Measurements from ENCODE around the gene DUT.

DUT gene

DNA sequence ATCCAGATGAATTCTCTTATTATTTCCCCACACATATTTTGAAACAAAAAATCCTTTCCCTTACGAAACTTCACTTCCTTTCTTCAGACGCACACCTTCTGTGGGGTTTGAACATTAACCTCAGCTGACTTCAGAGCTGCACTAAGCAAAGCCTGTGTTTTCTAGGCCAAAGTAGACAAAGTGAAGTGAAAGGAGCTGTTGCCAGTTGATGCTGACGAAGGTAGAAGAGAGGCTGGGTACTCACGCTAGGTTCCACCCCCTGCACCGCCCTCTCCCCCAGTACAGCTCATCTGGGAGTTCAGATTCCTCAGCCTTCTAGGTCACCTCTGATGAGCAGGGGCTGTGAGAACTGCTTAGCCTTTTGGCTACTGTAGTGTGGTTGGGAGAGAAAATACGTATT lies 24.1 kb downstream of the DUT start:
- H3K27me3 ChIP-seq (ENCODE audit: insufficient read depth, low read depth, severe bottlenecking), result no peaks in the 10 kb centered on the region
- no peak overlapping the region for H3K4me3 ChIP-seq (ENCODE audit: low read depth, low read length)
- H3K36me3 ChIP-seq, result no peaks in the 10 kb centered on the region
- no peaks in the 10 kb centered on the region for H3K9me3 ChIP-seq (ENCODE audit: severe bottlenecking)
- no peak for DNase-seq
- H3K27ac ChIP-seq, result no peak overlapping the region
- TF ChIP-seq, protein P1, sequence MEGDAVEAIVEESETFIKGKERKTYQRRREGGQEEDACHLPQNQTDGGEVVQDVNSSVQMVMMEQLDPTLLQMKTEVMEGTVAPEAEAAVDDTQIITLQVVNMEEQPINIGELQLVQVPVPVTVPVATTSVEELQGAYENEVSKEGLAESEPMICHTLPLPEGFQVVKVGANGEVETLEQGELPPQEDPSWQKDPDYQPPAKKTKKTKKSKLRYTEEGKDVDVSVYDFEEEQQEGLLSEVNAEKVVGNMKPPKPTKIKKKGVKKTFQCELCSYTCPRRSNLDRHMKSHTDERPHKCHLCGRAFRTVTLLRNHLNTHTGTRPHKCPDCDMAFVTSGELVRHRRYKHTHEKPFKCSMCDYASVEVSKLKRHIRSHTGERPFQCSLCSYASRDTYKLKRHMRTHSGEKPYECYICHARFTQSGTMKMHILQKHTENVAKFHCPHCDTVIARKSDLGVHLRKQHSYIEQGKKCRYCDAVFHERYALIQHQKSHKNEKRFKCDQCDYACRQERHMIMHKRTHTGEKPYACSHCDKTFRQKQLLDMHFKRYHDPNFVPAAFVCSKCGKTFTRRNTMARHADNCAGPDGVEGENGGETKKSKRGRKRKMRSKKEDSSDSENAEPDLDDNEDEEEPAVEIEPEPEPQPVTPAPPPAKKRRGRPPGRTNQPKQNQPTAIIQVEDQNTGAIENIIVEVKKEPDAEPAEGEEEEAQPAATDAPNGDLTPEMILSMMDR (IDR thresholded peaks at IDR 0.05; ENCODE audit: low read depth, low read length), result no peak

GRCh38 chr15:48358229-48359152 lies 27.3 kb downstream of the DUT start:
- Histone ChIP-seq H3K36me3 (no peaks in the 10 kb centered on the region), H3K27ac (no peak overlapping the region), H3K27me3 (ENCODE audit: insufficient read depth, low read depth, severe bottlenecking) (no peaks in the 10 kb centered on the region), H3K9me3 (ENCODE audit: severe bottlenecking) (no peaks in the 10 kb centered on the region), H3K4me3 (ENCODE audit: low read depth, low read length) (no peak overlapping the region)
- TF ChIP-seq, protein P1 (IDR thresholded peaks at IDR 0.05; ENCODE audit: low read depth, low read length), result peak; percentile 29
- DNase-seq, result no peak

DNA sequence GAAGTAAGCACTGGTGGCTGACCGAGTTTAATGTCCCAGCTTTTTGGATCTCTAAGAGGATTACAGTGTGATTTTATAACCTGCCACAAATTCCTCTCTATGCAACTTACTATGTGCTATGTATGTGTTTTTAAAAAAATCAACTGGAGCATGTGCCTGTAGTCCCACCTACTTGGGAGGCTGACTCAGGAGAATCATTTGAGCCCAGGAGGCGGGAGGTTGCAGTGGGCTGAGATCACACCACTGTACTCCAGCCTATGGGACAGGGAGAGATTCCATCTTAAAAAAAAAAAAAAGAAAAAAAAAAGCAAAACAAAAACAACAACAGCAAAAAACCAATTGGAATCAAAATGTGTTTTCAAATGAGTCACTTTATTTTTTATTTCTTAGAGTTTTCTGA lies 29.6 kb downstream of the DUT start:
- TF ChIP-seq, protein P1 (IDR thresholded peaks at IDR 0.05; ENCODE audit: low read depth, low read length), result no peak
- H3K27ac ChIP-seq, result no peak overlapping the region
- no peaks in the 10 kb centered on the region for H3K36me3 ChIP-seq
- H3K9me3 ChIP-seq (ENCODE audit: severe bottlenecking), result no peaks in the 10 kb centered on the region
- H3K27me3 ChIP-seq (ENCODE audit: insufficient read depth, low read depth, severe bottlenecking), result no peaks in the 10 kb centered on the region
- no peak for DNase-seq
- H3K4me3 ChIP-seq (ENCODE audit: low read depth, low read length), result no peak overlapping the region

GRCh38 chr15:48361685-48362084 lies 30.5 kb downstream of the DUT start:
- Histone ChIP-seq H3K9me3 (ENCODE audit: severe bottlenecking) (no peaks in the 10 kb centered on the region), H3K4me3 (ENCODE audit: low read depth, low read length) (no peak overlapping the region), H3K36me3 (no peaks in the 10 kb centered on the region), H3K27me3 (ENCODE audit: insufficient read depth, low read depth, severe bottlenecking) (no peaks in the 10 kb centered on the region), H3K27ac (no peak overlapping the region)
- DNase-seq, result no peak
- TF ChIP-seq, protein P1 (IDR thresholded peaks at IDR 0.05; ENCODE audit: low read depth, low read length), result no peak

- Histone ChIP-seq H3K9me3 (ENCODE audit: severe bottlenecking) (no peaks in the 10 kb centered on the region), H3K4me3 (ENCODE audit: low read depth, low read length) (no peak overlapping the region), H3K36me3 (no peaks in the 10 kb centered on the region), H3K27ac (no peak overlapping the region), H3K27me3 (ENCODE audit: insufficient read depth, low read depth, severe bottlenecking) (no peaks in the 10 kb centered on the region)
- no peak for DNase-seq
- TF ChIP-seq, protein P1 (IDR thresholded peaks at IDR 0.05; ENCODE audit: low read depth, low read length), result no peak
Measured at GRCh38 chr15:48363474-48363873, 32.2 kb downstream of the DUT start.

Data from WERI-Rb-1 (cell line).